ENCODE results near the gene FYN. TPM values are rescaled to one million over a fixed set of nuclear protein-coding genes. Genes with fewer than 3 reads are reported as not detected.
"Not testable (repeated sequence)": the region's sequence is repeated elsewhere in the genome, so short reads cannot be mapped to it uniquely, and the experiment has no call there.

Gene FYN
- total RNA-seq, 1 experiment from 2014 or later, result 37.8 TPM

- ChIA-PET CTCF (no interaction called here), POLR2A (no interaction called here)
- no peak for TF ChIP-seq CTCF (IDR thresholded peaks at IDR 0.05; ENCODE audit: unreplicated experiment)
- Mint-ChIP-seq H3K27me3 (ENCODE audit: insufficient read depth, unreplicated experiment) (no peaks in the 10 kb centered on the region), H3K36me3 (ENCODE audit: insufficient read depth, unreplicated experiment) (no peaks in the 10 kb centered on the region), H3K27ac (ENCODE audit: low read depth, unreplicated experiment) (no peak overlapping the region), H3K4me3 (ENCODE audit: unreplicated experiment) (no peak overlapping the region), H3K9me3 (ENCODE audit: unreplicated experiment) (no peaks in the 10 kb centered on the region), H3K4me1 (ENCODE audit: insufficient read depth, unreplicated experiment) (no peaks in the 10 kb centered on the region)
- BruUV-seq (replicated peaks), result no TSS peak
- no peak for DNase-seq (ENCODE audit: unreplicated experiment)
- intact Hi-C loops (cut with micrococcal nuclease), result no loop called here
Measured at GRCh38 chr6:111791415-111791814, 81.8 kb downstream of the FYN start.

GRCh38 chr6:111789598-111789997 is 83.7 kb downstream of the FYN start:
- Mint-ChIP-seq H3K4me1 (ENCODE audit: insufficient read depth, unreplicated experiment) (no peaks in the 10 kb centered on the region), H3K27me3 (ENCODE audit: insufficient read depth, unreplicated experiment) (no peaks in the 10 kb centered on the region), H3K27ac (ENCODE audit: low read depth, unreplicated experiment) (no peak overlapping the region), H3K4me3 (ENCODE audit: unreplicated experiment) (no peak overlapping the region), H3K36me3 (ENCODE audit: insufficient read depth, unreplicated experiment) (no peaks in the 10 kb centered on the region), H3K9me3 (ENCODE audit: unreplicated experiment) (no peaks in the 10 kb centered on the region)
- BruUV-seq (replicated peaks), result no TSS peak
- POLR2A ChIA-PET, result interaction anchor here (0.5 kb wide), 1 partner anchor 1588 kb away, joined by 3 read pairs; no protein-coding TSS in a partner anchor
- intact Hi-C loops (cut with micrococcal nuclease), result no loop called here
- TF ChIP-seq CTCF (IDR thresholded peaks at IDR 0.05; ENCODE audit: unreplicated experiment), result no peak
- DNase-seq (ENCODE audit: unreplicated experiment), result no peak
- CTCF ChIA-PET, result no interaction called here

GRCh38 chr6:111788379-111789276 is 84.6 kb downstream of the FYN start:
- Mint-ChIP-seq H3K36me3 (ENCODE audit: insufficient read depth, unreplicated experiment) (no peaks in the 10 kb centered on the region), H3K9me3 (ENCODE audit: unreplicated experiment) (no peaks in the 10 kb centered on the region), H3K27ac (ENCODE audit: low read depth, unreplicated experiment) (no peak overlapping the region), H3K4me3 (ENCODE audit: unreplicated experiment) (no peak overlapping the region), H3K27me3 (ENCODE audit: insufficient read depth, unreplicated experiment) (no peaks in the 10 kb centered on the region), H3K4me1 (ENCODE audit: insufficient read depth, unreplicated experiment) (no peaks in the 10 kb centered on the region)
- POLR2A ChIA-PET, result interaction anchor here (0.5 kb wide), 1 partner anchor 59 kb away, joined by 3 read pairs; no protein-coding TSS in a partner anchor
- CTCF ChIA-PET, result no interaction called here
- BruUV-seq (replicated peaks), result no TSS peak
- no peak for TF ChIP-seq CTCF (IDR thresholded peaks at IDR 0.05; ENCODE audit: unreplicated experiment)
- intact Hi-C loops (cut with micrococcal nuclease), result no loop called here
- no peak for DNase-seq (ENCODE audit: unreplicated experiment)

- H3K36me3 Mint-ChIP-seq (ENCODE audit: insufficient read depth, unreplicated experiment); intact Hi-C loops (cut with micrococcal nuclease); H3K27me3 Mint-ChIP-seq (ENCODE audit: insufficient read depth, unreplicated experiment); POLR2A ChIA-PET; H3K9me3 Mint-ChIP-seq (ENCODE audit: unreplicated experiment); H3K4me1 Mint-ChIP-seq (ENCODE audit: insufficient read depth, unreplicated experiment); H3K27ac Mint-ChIP-seq (ENCODE audit: low read depth, unreplicated experiment); CTCF ChIA-PET; H3K4me3 Mint-ChIP-seq (ENCODE audit: unreplicated experiment); DNase-seq (ENCODE audit: unreplicated experiment); BruUV-seq (replicated peaks): not testable (repeated sequence)
Measured at GRCh38 chr6:111786151-111786550, 87.1 kb downstream of the FYN start.
